ENCODE data around the gene RAB11FIP4.
A peak's percentile ranks its signal among the peaks of the same experiment; 100 is the strongest.
"Not testable (repeated sequence)": the region's sequence is repeated elsewhere in the genome, so short reads cannot be mapped to it uniquely, and the experiment has no call there.

Gene RAB11FIP4

GRCh38 chr17:31383488-31383887 lies 8.0 kb upstream of the RAB11FIP4 start:
- not testable (repeated sequence) for H3K9ac ChIP-seq (ENCODE audit: low read depth, low read length); H3K27ac ChIP-seq (ENCODE audit: low read length); H3K79me2 ChIP-seq (ENCODE audit: insufficient read depth, low read length); DNase-seq; H3K9me3 ChIP-seq (ENCODE audit: insufficient read depth, low read length, severe bottlenecking); H4K20me1 ChIP-seq (ENCODE audit: insufficient read depth, low read length); H3K36me3 ChIP-seq (ENCODE audit: insufficient read depth, low read length); H3K4me1 ChIP-seq (ENCODE audit: insufficient read depth, low read length); H3K4me2 ChIP-seq (ENCODE audit: insufficient read depth, low read length); ATAC-seq (ENCODE audit: insufficient read depth, low read depth); H3K27me3 ChIP-seq (ENCODE audit: insufficient read depth, low read length, poor library complexity); H3K4me3 ChIP-seq (ENCODE audit: low read depth in 1 of 2, low read length in 2 of 2); H2AFZ ChIP-seq (ENCODE audit: low read depth, low read length)
- peak; percentile 14 for TF ChIP-seq CTCF (IDR thresholded peaks at IDR 0.05; ENCODE audit: borderline replicate concordance, extremely low read depth, low read length, poor library complexity, severe bottlenecking)

GRCh38 chr17:31385428-31386285 lies 5.8 kb upstream of the RAB11FIP4 start:
- no peaks in the 10 kb centered on the region for H3K27me3 ChIP-seq (ENCODE audit: insufficient read depth, low read length, poor library complexity)
- no peak overlapping the region for H2AFZ ChIP-seq (ENCODE audit: low read depth, low read length)
- no peaks in the 10 kb centered on the region for H3K79me2 ChIP-seq (ENCODE audit: insufficient read depth, low read length)
- peaks cover 6% of the 10 kb centered on the region for H3K36me3 ChIP-seq (ENCODE audit: insufficient read depth, low read length)
- H3K4me1 ChIP-seq (ENCODE audit: insufficient read depth, low read length) = no peaks in the 10 kb centered on the region
- no peak overlapping the region for H3K4me2 ChIP-seq (ENCODE audit: insufficient read depth, low read length)
- no peak overlapping the region for H3K9ac ChIP-seq (ENCODE audit: low read depth, low read length)
- H4K20me1 ChIP-seq (ENCODE audit: insufficient read depth, low read length) = no peaks in the 10 kb centered on the region
- TF ChIP-seq CTCF (IDR thresholded peaks at IDR 0.05; ENCODE audit: borderline replicate concordance, extremely low read depth, low read length, poor library complexity, severe bottlenecking) = no peak
- H3K27ac ChIP-seq (ENCODE audit: low read length) = no peak overlapping the region
- no peaks in the 10 kb centered on the region for H3K9me3 ChIP-seq (ENCODE audit: insufficient read depth, low read length, severe bottlenecking)
- ATAC-seq (ENCODE audit: insufficient read depth, low read depth) = no peak
- no peak for DNase-seq
- H3K4me3 ChIP-seq (ENCODE audit: low read depth in 1 of 2, low read length in 2 of 2) = no peak overlapping the region

- no peaks in the 10 kb centered on the region for H3K27me3 ChIP-seq (ENCODE audit: insufficient read depth, low read length, poor library complexity)
- no peaks in the 10 kb centered on the region for H3K4me1 ChIP-seq (ENCODE audit: insufficient read depth, low read length)
- peaks cover 6% of the 10 kb centered on the region for H3K36me3 ChIP-seq (ENCODE audit: insufficient read depth, low read length)
- H3K9me3 ChIP-seq (ENCODE audit: insufficient read depth, low read length, severe bottlenecking) = no peaks in the 10 kb centered on the region
- no peak overlapping the region for H3K9ac ChIP-seq (ENCODE audit: low read depth, low read length)
- H4K20me1 ChIP-seq (ENCODE audit: insufficient read depth, low read length) = no peaks in the 10 kb centered on the region
- peak; percentile 25; the same call in 1 of the 3 replicates for ATAC-seq (ENCODE audit: insufficient read depth, low read depth)
- TF ChIP-seq CTCF (IDR thresholded peaks at IDR 0.05; ENCODE audit: borderline replicate concordance, extremely low read depth, low read length, poor library complexity, severe bottlenecking) = no peak
- no peak for TF ChIP-seq EZH2 (IDR thresholded peaks at IDR 0.05; ENCODE audit: borderline replicate concordance, low read depth, low read length, severe bottlenecking)
- no peak overlapping the region for H3K4me2 ChIP-seq (ENCODE audit: insufficient read depth, low read length)
- no peak overlapping the region for H3K4me3 ChIP-seq (ENCODE audit: low read depth in 1 of 2, low read length in 2 of 2)
- H3K79me2 ChIP-seq (ENCODE audit: insufficient read depth, low read length) = no peaks in the 10 kb centered on the region
- no peak overlapping the region for H2AFZ ChIP-seq (ENCODE audit: low read depth, low read length)
- no peak for DNase-seq
- no peak overlapping the region for H3K27ac ChIP-seq (ENCODE audit: low read length)
Measured at GRCh38 chr17:31386542-31387075, 4.9 kb upstream of the RAB11FIP4 start.
